HG03045 (cell line): ENCODE results near the gene DYNLRB2.

Experiments used
- ATAC-seq: cut with Tn5 transposase; IDR thresholded peaks from one replicate; pipeline ENCODE4 v1.9.1; 2021; ENCODE audit warnings: mild to moderate bottlenecking, moderate library complexity; ENCODE audit not compliant: unreplicated experiment

The DYNLRB2 gene

GRCh38 chr16:80594756-80595155 lies 54.0 kb downstream of the DYNLRB2 start:
- no peak for ATAC-seq

GRCh38 chr16:80596507-80597207 lies 55.9 kb downstream of the DYNLRB2 start:
- ATAC-seq = no peak

GRCh38 chr16:80599466-80599865 lies 58.7 kb downstream of the DYNLRB2 start:
- ATAC-seq = no peak
